Osteocyte (in vitro differentiated cells): Measurements from ENCODE around the gene ADRA1B. TPM values are rescaled to one million over a fixed set of nuclear protein-coding genes. Genes with fewer than 3 reads are reported as not detected.

Experiments
- DNase-seq: peaks from one replicate; pipeline ENCODE4 v3.0.0; 2021; ENCODE audit warnings: mixed read lengths; ENCODE audit not compliant: unreplicated experiment; ENCODE audit errors: extremely low spot score
- H3K27ac Mint-ChIP-seq: one replicate; pipeline ENCODE4 v1.8.0; 2021; ENCODE audit warnings: mild to moderate bottlenecking, mixed read lengths; ENCODE audit not compliant: unreplicated experiment
- H3K27me3 Mint-ChIP-seq: one replicate; pipeline ENCODE4 v1.8.0; 2021; ENCODE audit warnings: mixed read lengths; ENCODE audit not compliant: unreplicated experiment
- H3K36me3 Mint-ChIP-seq: one replicate; pipeline ENCODE4 v1.8.0; 2021; ENCODE audit warnings: mixed read lengths; ENCODE audit not compliant: unreplicated experiment
- H3K4me1 Mint-ChIP-seq: one replicate; pipeline ENCODE4 v1.8.0; 2021; ENCODE audit warnings: mixed read lengths; ENCODE audit not compliant: unreplicated experiment
- H3K4me3 Mint-ChIP-seq: one replicate; pipeline ENCODE4 v1.8.0; 2021; ENCODE audit warnings: mild to moderate bottlenecking, moderate library complexity, mixed read lengths; ENCODE audit not compliant: unreplicated experiment
- H3K9me3 Mint-ChIP-seq: one replicate; pipeline ENCODE4 v1.8.0; 2021; ENCODE audit warnings: mixed read lengths; ENCODE audit not compliant: unreplicated experiment
- total RNA-seq: library from RNA; stranded (reverse); gene quantifications from 2 replicates; pipeline ENCODE4 v1.2.1, GENCODE V29; 2021
- TF ChIP-seq, protein P1 (sequence below): fragments of 200-600 bp; sonication (generic); IDR thresholded peaks from 2 replicates; pipeline ENCODE4 v1.5.0; 2021; ENCODE audit warnings: antibody characterized with exemption, mild to moderate bottlenecking, moderate library complexity

The ADRA1B gene
- total RNA-seq, 1 donor from 2014 or later = 4.0 TPM

DNA sequence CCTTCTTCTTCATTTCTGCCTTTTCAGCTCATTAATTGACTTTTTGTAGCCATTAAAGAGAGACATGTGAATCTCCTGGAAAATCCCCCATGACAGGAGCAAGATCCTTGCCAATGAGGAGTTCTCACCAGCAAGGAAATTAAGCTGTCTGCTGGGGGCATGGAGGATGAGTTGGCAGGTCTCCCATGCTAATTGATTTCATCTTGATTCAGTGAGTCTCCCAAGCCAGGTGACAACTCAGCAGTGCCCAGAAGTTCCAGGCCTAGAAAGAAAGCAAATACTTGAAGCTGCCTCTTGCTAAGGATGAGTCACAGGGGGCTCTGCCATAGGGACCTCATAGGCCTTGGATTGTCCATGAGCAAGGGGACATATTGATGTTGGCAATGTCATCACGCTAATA is 30.0 kb upstream of the ADRA1B start:
- Mint-ChIP-seq H3K27ac (no peak overlapping the region), H3K36me3 (no peaks in the 10 kb centered on the region), H3K4me3 (no peak overlapping the region), H3K9me3 (no peaks in the 10 kb centered on the region), H3K4me1 (no peaks in the 10 kb centered on the region), H3K27me3 (peaks cover 6% of the 10 kb centered on the region)
- DNase-seq = no peak
- TF ChIP-seq, protein P1, sequence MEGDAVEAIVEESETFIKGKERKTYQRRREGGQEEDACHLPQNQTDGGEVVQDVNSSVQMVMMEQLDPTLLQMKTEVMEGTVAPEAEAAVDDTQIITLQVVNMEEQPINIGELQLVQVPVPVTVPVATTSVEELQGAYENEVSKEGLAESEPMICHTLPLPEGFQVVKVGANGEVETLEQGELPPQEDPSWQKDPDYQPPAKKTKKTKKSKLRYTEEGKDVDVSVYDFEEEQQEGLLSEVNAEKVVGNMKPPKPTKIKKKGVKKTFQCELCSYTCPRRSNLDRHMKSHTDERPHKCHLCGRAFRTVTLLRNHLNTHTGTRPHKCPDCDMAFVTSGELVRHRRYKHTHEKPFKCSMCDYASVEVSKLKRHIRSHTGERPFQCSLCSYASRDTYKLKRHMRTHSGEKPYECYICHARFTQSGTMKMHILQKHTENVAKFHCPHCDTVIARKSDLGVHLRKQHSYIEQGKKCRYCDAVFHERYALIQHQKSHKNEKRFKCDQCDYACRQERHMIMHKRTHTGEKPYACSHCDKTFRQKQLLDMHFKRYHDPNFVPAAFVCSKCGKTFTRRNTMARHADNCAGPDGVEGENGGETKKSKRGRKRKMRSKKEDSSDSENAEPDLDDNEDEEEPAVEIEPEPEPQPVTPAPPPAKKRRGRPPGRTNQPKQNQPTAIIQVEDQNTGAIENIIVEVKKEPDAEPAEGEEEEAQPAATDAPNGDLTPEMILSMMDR = no peak

DNA sequence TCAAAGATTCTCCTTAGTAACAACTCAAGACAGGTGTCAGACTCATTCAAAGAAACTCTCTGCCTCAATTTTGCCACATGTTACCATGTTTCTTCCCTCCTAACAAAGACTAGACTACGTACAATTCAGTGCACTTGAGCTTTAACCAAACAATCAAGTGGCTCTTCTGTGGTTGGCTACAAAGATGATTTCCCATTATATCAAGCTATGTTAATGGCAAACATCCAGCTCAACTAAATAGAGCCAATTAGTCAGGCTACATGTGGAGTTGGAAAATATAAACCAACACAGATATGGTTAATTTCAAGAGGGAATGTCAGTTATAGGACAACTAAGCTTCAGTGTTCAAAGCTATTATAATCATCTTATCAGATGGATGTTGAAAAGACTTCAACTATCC is 29.2 kb upstream of the ADRA1B start:
- Mint-ChIP-seq H3K27ac (no peak overlapping the region), H3K36me3 (no peaks in the 10 kb centered on the region), H3K9me3 (no peaks in the 10 kb centered on the region), H3K4me3 (no peak overlapping the region), H3K27me3 (peaks cover 3% of the 10 kb centered on the region), H3K4me1 (no peaks in the 10 kb centered on the region)
- TF ChIP-seq, protein P1 = no peak
- no peak for DNase-seq

DNA sequence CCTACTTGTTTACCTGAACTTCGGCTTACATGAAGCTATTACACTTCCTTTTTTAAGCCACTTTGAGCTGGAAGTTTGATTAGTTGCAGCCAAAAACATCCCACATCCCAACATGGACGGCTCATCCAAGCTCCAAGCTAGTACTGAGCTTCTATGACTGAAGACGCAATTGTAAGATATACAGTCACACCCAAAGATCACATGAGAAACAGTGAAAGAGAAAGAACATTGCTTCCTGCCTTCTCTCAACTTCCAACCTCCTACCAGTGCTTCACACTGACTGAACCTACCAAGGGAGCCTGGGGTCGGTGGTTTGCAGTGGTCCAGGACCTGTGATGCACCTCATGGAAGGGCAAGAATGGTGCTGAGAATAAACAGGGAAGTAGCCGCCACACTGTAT is 27.4 kb upstream of the ADRA1B start:
- TF ChIP-seq, protein P1 = no peak
- Mint-ChIP-seq H3K36me3 (no peaks in the 10 kb centered on the region), H3K27me3 (no peaks in the 10 kb centered on the region), H3K27ac (no peak overlapping the region), H3K4me3 (no peak overlapping the region), H3K9me3 (no peaks in the 10 kb centered on the region), H3K4me1 (peaks cover 3% of the 10 kb centered on the region)
- DNase-seq = no peak

DNA sequence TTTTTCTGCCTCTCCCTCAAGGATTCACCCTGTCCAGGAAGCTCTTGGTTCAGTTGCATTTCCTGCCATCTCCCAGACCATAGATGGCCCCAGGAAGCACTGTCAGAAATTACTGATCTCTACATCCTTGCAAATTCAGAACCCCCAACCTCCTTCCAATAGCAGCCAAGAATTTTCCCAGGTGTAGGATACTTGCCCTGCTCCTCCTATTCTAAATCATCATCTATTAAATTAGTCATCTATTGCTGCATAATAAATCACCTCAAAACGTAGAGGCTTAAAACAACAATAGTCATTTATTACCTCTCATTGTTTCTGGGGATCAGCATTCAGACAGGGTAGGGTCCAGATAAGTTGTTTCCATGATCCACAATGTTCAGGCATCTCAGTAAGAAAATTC is 26.1 kb upstream of the ADRA1B start:
- TF ChIP-seq, protein P1 = no peak
- H3K4me3 Mint-ChIP-seq = no peak overlapping the region

DNA sequence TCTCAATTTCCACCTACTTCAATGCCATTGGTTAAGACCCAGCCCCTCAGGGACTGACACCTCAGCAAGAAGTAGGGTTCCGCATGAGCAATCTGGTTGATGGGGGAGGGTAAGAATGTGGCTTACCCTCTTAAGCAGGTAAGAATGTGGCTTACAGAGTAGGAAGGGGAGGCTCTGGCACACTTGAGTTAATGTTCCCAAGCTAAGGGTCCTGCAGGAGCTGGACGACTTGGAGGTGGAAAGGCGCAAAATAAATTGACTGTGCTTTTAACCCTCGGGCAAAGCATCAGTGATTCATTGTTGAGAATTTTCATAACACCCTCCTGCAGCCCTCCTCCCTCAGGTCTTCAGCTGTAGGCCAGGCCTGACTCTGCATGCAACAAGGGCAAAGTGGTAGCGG is 24.9 kb upstream of the ADRA1B start:
- Mint-ChIP-seq H3K27ac (no peak overlapping the region), H3K9me3 (no peaks in the 10 kb centered on the region), H3K4me3 (no peak overlapping the region), H3K27me3 (no peaks in the 10 kb centered on the region), H3K4me1 (peaks cover 14% of the 10 kb centered on the region), H3K36me3 (no peaks in the 10 kb centered on the region)
- no peak for DNase-seq
- TF ChIP-seq, protein P1 = no peak

More for the DNA sequence above, 26.1 kb upstream of the ADRA1B start:
- Mint-ChIP-seq H3K27me3 (no peaks in the 10 kb centered on the region), H3K4me1 (peaks cover 13% of the 10 kb centered on the region), H3K36me3 (no peaks in the 10 kb centered on the region), H3K9me3 (no peaks in the 10 kb centered on the region), H3K27ac (no peak overlapping the region)
- no peak for DNase-seq
